ENCODE data around the gene AK9.
"Not testable (repeated sequence)": the region's sequence is repeated elsewhere in the genome, so short reads cannot be mapped to it uniquely, and the experiment has no call there.

The AK9 gene

DNA sequence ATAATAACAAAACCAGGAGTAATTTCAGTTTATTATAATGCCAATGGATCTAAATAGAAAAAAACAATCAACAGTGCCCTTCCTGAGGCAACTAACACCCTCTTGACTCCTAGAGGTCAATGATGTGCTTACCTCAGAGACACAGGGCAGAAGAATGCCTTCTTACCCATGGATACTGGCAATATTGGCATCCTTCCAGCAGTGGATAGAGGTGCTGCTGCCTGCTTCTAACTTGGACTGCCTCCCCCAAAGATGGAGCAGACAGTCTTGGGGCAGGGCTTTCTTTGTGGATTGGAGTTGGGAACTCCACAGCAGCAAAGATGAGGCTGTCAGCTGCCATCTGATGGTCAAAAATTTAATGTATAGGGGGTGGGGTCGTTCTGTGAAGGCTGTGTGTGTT is 78.7 kb downstream of the AK9 start:
- no peak for DNase-seq

DNA sequence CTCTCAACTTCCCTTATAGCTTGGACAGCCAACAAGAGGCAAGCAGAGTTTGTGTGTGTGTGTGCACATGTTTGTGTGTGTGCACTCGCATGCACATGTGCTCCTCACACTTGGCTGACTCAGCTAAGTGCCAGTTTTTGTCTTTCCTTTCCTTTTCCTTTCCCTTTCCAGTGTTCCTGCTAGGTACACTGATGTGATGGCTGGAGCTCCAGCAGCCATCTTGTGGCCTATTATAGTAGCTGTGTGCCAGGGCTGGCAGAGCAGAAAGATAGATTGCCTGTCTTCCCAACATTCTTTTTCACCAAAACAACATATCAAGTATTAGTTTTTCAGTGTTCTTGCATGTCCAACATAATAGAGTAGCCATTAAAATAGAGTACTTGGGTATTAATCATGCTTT is 79.5 kb downstream of the AK9 start:
- DNase-seq, result no peak

DNA sequence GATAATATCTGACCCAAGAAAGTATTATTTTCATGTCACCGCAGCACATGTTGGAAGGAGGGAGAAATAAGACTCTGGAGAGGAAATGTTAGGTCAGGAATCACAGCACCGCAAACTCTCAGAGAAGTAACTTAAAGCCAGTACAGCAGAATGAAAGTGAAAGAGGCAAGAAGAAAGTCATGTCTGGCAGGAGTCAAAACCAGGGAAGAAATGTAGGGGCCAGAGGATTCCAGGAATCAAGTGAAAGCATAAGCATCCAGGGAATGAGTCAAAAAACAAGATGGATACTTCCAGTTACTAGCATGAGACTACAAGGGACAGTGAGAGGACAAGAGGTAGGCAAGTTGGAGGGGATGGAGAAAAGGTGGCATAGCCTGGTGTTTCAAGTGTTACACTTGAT is 80.4 kb downstream of the AK9 start:
- peak; percentile 18 for DNase-seq

DNA sequence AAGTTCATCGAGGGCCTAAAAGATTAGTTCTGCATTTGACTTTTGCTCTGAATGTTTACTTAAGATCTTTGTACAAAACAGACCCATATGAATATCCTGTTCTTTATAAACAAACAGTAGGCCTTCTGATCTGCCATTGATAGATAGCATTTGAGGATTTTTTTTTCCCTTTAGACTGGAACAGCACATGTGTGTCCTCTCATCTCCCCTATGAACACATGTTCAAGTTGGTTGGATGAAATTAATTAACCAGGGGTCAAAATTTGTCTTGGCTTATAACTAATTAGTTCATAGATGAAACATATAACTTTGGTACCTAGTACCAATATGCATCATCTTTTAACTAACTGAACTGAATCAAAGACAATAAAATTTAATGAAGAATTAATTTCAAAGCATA is 81.3 kb downstream of the AK9 start:
- no peak for DNase-seq

DNA sequence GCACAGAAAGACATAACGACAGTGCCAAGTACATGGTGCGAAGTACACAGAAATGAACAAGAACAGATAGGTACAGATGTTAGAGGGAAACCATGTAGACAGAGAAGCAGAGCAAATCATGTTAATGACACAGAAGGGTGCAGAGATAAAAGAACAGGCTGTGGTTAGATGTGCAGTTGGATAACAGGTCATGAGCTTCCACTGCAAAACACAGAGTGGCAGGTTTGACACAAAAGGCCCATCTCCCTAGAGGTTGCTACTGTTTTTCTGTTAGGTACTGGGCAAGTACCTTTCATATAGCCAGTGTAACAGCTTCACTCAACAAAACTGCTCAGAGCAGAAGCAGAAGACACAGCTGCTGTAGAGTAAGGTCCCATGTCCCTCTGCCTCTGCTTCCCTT is 84.6 kb downstream of the AK9 start:
- no peak for DNase-seq

DNA sequence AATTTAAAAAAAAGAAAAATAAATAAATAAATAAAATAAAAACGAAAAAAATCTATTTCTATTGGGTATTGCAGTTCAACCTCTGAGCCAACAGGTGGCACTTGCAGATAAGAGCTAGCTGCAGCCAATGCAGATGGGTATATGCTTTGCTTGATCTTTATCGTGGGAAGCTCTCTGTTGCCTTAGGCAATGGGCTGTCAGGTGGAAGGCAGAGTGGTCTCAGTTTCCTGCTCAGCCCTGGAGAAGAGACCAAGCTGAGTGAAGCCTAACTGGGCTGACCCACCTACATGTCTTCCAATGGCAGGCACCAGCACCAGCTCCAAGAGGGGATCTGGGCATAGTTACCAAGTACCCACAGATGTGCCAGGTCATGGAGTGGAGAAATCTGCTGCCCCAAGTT is 95.0 kb downstream of the AK9 start:
- DNase-seq, result no peak

DNA sequence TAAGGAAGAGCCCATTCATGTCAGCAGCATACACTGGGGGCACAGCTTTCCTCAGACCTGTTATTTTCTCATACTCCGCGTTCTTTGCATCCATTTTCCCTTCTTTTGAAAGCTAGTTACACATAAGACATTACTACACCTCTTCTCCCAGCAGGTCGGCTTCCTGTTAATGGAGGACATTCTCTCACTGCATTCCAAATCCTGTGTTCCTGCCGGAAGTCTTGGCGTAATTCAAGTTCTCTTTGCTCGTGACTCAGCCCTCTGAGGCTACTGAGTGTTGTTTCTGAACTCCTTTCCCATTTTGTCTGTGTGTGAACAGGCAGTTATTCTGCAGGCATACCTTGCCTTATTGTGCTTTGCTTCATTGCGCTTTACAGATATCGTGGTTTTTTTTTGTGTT is 110.5 kb downstream of the AK9 start:
- DNase-seq, result no peak

DNA sequence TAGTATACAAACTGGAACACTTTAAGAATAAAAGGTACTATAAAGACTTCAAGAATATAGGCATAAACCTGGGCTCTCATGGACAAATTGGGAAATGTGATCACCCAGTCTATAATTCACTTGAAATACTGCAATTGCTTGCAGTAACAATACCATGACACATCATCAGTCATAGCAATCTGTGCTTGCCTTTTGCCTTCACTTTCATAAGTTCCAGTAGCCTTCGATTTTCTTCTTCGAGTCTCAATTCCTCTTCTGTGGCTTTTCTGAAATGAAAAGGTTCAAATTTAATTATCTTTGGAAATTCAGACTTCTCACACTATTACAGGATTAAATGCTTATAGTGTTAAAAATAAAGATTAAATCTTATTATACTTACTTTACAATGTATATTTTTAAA is 111.6 kb downstream of the AK9 start:
- no peak for DNase-seq

DNA sequence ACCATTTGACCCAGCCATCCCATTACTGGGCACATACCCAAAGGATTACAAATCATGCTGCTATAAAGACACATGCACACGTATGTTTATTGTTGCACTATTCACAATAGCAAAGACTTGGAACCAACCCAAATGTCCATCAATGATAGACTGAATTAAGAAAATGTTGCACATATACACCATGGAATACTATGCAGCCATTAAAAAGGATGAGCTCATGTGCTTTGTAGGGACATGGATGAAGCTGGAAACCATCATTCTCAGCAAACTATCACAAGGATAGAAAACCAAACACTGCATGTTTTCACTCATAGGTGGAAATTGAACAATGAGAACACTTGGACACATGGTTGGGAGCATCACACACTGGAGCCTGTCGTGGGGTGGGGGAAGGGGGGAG is 121.1 kb downstream of the AK9 start:
- DNase-seq, result not testable (repeated sequence)

DNA sequence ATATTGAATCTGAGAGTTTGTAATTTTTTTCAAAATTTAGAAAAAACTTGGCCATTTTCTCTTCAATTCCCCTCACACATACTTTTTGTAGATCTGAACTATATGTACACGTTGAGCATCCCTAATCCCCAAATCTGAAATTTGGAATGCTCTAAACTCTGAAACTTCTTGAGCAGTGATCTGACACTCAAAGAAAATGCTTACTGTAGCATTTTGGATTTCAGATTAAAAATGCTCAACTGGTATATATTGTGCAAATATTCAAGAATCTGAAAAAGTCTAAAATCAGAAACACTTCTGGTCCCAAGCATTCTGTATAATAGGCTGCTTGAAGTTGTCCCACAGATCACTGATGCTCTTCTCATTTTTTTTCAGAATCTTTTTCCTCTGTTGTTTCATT is 129.2 kb downstream of the AK9 start:
- DNase-seq, result no peak

DNA sequence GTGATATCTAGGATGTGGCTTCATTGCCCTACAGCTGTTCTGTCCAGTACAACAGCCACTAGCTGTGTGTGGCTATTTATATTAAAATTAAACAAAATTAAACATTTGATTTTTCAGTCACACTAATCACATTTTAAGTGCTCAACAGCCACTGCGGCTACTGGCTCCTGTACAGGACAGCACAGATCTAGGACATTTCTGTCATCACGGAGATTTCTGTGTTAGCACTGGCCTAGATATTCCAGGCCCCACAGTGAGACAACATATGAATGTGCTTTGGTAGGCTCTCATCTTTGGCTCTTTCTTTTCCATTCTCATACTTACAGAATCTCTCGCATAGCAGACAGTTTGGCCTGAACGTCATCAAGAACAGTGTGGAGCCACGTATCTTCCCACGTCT is 159.6 kb downstream of the AK9 start:
- no peak for DNase-seq

DNA sequence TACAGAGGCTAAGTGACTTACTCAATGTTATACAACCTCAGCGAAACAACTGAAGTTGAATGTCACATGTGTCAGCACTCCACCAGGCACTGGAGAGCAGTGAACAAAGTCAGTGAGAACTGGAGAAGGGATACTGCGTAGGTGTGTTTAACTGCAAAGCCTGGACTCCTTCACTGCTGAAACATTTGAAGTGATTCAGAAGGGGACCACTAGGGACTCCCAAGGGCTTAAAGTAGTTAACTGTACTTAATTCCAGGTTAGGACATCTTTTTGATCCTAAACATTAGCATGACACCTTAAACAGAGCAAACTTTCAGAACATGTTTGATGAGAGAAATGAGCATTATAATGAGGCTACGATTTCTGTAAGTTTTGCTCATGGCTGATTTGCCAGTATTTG is 163.0 kb downstream of the AK9 start:
- peak; percentile 5 for DNase-seq

DNA sequence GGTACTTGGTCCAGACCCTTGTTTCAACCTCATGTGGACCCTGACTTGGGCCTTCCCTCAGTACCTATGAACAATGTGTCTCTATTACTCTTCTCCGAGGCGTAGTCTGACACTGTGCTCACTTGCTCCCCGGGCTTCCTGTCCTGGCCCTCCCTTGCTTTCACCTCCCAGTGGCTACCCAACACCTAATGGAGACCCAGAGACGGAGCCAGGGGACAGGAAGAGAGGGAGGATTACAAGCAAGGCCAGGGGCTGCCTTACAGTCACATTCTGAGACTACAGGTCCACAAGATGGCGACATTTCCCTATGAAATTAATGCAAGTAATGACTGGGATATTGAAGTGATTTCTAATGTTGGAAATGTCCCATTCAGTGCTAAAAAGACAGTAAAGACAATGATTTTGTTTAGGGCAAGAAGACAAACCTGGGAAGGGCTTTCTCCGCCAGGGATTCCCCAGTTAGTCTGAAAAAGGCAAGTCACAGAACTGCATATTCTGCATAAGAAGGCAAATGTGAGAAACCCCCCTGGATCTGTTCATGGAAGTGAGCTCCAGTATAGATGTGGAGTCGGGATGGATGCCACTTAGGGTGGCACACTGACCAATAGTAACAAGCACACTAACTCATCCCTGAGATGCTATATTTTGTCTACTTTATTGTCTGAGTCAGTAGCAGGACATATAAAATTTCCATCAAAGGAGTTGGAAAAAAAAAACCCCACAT is 163.9 kb downstream of the AK9 start:
- peak; percentile 28 for DNase-seq

DNA sequence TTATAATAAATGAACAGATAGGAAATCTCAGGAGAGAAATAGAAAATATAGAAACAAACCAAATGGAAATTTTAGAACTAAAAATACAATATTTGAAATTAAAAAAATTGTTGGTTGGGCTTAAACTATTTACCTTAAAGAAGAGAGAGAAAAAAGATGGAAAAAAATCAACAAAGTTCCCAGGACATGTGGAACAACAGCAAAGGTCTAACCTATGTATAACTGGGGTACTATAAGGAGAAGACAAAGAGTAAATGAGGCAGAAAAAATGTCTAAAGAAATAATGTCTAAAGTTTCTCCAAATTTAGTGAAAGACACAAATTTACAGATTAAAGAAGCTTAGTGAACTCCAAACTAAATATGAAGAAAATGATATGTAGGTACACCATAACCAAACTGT is 166.9 kb downstream of the AK9 start:
- no peak for DNase-seq

DNA sequence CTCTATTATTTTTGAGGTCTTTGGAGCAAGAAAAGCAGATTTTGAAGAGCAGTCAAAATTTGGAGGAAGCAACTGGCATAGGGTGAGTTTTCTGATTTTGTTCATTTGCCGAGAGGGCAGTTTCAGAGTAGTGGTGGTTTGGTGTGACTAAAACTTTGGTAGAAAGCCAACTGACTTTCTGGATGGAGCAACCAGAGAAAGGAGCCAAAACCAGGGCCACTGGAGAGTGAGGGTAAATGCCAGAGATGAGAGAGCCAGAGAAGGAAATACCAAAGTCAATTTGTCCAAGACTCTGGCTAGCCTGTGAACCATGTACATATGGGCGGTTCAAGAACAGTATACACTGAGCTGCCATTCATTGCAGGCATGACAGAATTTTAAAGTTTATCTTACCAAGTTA is 167.5 kb downstream of the AK9 start:
- no peak for DNase-seq

DNA sequence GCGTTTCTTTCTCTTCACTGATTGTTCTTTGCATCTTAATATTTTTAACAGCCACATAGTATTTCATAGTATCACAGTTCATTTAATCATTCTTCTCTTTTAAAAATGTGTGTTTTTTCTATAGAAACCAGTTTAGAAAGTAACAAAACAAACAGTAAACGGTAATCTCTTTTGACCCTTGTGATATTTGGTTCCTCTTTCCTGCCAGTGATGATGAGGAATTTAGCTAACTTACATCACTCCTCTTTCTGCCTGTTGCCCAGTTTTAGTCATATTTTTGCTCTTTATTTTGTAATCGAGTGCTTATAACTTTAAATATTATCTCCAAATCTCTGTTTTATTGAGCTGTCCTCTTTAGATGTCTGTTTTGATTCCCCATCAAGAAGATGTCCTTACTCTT is 169.9 kb downstream of the AK9 start:
- no peak for DNase-seq

DNA sequence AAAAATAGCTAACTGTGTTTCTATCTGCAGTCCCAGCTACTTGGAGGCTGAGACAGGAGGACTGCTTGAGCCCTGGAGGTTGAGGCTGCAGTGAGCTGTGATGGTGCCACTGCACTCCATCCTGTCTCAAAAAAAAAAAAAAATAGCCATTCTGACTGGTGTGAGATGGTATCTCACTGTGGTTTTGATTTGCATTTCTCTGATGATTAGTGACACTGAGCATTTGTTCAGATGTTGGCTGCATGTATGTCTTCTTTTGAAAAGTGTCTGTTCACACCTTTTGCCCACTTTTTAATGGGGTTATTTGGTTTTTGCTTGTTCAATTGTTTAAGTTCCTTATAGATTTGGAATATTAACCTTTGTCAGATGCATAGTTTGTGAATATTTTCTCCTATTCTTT is 171.4 kb downstream of the AK9 start:
- DNase-seq, result not testable (repeated sequence)

DNA sequence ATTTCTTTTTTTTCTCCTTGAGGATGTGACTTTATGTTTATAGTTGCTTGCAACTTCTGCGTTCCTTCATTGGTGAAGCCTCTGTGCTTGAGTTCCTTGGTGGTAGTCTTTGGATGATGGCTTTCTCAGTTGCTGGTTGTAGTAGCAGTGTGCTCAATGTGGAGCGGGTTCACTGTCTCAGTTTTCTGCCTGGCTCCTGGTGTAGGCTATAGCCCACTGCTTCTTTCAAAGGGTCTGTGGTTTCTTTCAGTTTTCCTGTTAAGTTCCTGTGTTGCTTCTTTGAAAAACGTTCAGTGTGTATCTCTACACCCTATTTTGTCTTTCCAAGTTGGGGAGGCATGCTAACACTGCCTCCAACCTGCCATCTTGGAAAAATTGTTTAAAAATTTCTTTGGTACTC is 174.1 kb downstream of the AK9 start:
- no peak for DNase-seq

DNA sequence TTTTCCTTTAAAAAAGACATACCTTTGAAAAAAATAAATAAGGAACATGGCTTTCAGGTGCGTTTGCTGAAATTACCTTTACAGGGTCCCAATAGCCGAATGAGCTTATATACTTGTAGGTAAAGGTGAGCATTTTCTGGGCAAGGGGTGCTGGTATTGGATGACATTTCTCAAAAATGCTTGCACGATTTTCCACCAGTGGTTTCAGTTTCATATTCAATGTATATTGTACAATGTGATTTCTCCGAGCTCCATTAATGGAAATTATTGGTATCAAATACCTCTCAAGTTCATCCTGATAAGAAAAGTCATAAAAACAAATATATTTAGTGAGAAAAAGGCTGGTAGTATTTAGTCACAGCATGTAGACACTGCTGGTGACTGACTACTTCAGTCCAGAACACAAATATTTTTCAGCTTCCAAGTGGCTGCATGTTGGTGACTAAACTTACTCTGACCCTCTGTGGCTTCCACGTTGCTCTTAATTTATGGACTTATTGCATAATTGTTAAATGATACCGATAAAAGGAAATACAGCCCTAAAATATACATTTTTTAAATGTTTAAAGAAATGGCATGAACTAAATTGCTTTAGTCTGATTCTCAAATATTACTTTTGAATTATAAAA is 175.1 kb downstream of the AK9 start:
- DNase-seq, result no peak

DNA sequence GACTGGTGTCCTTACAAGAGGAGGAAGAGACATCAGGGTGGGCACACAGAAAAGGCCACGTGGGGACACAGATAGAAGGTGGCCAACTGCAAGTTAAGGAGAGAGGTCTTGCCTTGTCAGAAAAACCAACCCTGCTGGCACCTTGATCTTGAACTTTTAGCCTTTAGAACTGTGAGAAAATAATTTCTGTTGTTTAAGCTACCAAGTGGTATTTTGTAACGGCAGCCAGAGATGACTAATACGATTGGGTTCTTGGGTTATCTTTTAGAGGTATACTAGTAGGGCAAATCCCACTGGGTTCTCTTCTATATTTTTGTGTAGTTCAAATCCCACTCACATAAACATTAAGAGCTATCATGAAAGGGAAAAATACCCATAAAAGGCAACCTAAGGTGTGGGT is 176.1 kb downstream of the AK9 start:
- no peak for DNase-seq

DNA sequence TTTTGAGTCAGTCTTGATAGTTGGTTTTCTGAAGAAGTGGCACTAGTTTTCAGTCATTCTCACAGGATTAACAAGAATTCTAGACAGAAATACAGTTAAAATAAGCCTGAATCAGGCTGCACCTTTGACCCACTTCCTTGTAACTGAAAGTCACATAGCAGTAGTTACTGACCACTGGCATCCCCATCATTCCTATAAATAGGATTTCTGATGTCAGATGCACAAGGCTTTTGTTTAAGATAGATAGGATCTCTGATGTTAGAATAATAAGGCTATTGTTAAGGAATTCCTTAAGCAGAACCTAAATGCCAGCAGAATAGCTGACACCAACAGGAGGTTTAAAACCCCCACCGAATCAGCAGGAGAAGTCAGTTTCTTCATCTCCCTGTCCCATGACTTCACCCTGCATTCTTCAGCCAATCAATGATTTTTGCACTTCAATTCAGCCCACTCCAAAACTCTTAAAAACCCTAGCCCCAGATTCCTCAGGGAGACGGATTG is 177.4 kb downstream of the AK9 start:
- no peak for DNase-seq

DNA sequence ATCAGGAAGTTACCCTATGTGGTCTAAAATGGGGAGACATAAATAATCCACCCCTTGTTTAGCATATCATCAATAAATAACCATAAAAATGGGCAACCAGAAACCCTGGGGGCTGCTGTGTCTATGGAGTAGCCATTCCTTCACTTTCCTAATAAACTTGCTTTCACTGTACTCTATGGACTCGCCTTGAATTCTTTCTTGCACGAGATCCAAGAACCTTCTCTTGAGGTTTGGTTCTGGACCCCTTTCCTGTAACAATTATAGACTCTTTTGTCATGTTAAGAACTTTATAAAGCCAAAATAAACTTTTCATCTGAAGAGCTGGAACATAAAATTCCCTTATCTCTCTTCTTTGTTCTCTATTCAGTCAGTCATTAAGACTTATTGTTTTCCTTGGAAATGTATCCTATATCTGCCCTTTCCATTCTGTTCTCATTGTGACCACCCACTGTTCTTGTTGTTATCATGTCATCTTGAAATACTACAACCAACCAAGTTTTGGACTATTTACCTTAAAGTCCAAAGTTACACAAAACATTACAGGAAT is 178.7 kb downstream of the AK9 start:
- DNase-seq, result no peak

DNA sequence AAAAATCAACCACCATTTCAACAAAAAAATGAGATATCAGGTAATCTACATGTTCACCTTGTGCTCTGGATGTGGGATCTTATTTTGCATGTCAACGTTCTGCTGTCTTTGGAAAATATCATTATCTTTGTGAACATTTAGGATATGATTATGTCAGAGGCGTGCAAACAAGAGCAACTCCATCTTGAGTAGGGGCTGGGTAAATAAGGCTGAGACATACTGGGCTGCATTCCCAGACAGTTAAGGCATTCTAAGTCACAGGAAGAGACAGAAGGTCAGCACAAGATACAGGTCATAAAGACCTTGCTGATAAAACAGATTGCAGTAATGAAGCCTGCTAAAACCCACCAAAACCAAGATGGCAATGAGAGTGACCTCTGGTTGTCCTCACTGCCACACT is 179.2 kb downstream of the AK9 start:
- no peak for DNase-seq

DNA sequence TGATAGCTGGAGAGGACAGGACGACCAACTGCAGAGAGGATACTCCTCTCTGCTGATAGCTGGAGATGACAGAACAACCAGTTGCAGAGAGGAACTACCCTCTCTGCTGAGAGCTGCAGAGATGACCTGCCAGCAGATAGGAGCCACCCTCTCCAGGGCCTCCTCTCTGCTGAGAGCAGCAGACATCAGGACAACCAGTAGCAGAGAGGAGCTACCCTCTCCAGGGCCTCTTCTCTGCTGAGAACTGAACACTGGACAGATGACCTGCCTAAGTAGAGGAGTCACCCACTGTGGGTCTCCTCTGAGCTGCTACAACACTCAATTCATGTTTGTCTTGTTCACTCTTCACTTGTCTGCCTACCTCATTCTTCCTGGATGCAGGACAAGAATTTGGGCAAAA is 180.6 kb downstream of the AK9 start:
- no peak for DNase-seq

All from DMS79 (cell line).